ENCODE data around the gene GOLGA6B. TPM values are rescaled to one million over a fixed set of nuclear protein-coding genes. Genes with fewer than 3 reads are reported as not detected.
"Not testable (repeated sequence)": the region's sequence is repeated elsewhere in the genome, so short reads cannot be mapped to it uniquely, and the experiment has no call there.

GOLGA6B gene
- total and polyA plus RNA-seq, 4 donors, result not detected

GRCh38 chr15:72698938-72699337 is 44.4 kb downstream of the GOLGA6B start:
- Histone ChIP-seq H3K4me3 (no peak overlapping the region), H3K4me1 (ENCODE audit: control insufficient read depth in 5 of 5, insufficient read depth in 5 of 5, low read length in 5 of 5) (no peaks in the 10 kb centered on the region), H3K27ac (ENCODE audit: low read depth in 1 of 2, low read length in 1 of 2) (no peak overlapping the region), H3K36me3 (ENCODE audit: control insufficient read depth in 4 of 4, insufficient read depth in 4 of 4, low read length in 4 of 4) (peaks cover 0 to 3% (median 0%) of the 10 kb centered on the region in 4 donors), H3K9me3 (ENCODE audit: control insufficient read depth in 4 of 4, insufficient read depth in 3 of 4, low read length in 3 of 4) (no peaks in the 10 kb centered on the region), H3K9ac (ENCODE audit: insufficient read depth in 1 of 2, low read length in 2 of 2) (no peak overlapping the region), H3K27me3 (ENCODE audit: control insufficient read depth in 3 of 3, insufficient read depth in 3 of 3, low read length in 2 of 3) (no peaks in the 10 kb centered on the region)
- DNase-seq (no peak), ATAC-seq (ENCODE audit: insufficient read depth, low FRiP score) (no peak)
- WGBS, 2 donors, result 97 to 99% methylated on average over 5 of the region's 5 CpGs
- TF ChIP-seq CTCF (IDR thresholded peaks at IDR 0.05; ENCODE audit: control extremely low read depth, extremely low read depth), result no peak

- H3K36me3 ChIP-seq (ENCODE audit: control insufficient read depth in 4 of 4, insufficient read depth in 4 of 4, low read length in 4 of 4), result peaks cover 0 to 3% (median 0%) of the 10 kb centered on the region in 4 donors
- no peak overlapping the region for H3K9ac ChIP-seq (ENCODE audit: insufficient read depth in 1 of 2, low read length in 2 of 2)
- no peaks in the 10 kb centered on the region for H3K9me3 ChIP-seq (ENCODE audit: control insufficient read depth in 4 of 4, insufficient read depth in 3 of 4, low read length in 3 of 4)
- no peaks in the 10 kb centered on the region for H3K27me3 ChIP-seq (ENCODE audit: control insufficient read depth in 3 of 3, insufficient read depth in 3 of 3, low read length in 2 of 3)
- no peak overlapping the region for H3K4me3 ChIP-seq
- ATAC-seq (ENCODE audit: insufficient read depth, low FRiP score), result no peak
- H3K4me1 ChIP-seq (ENCODE audit: control insufficient read depth in 5 of 5, insufficient read depth in 5 of 5, low read length in 5 of 5), result no peaks in the 10 kb centered on the region
- DNase-seq, result no peak
- TF ChIP-seq CTCF (IDR thresholded peaks at IDR 0.05; ENCODE audit: control extremely low read depth, extremely low read depth), result no peak
- no peak overlapping the region for H3K27ac ChIP-seq (ENCODE audit: low read depth in 1 of 2, low read length in 1 of 2)
- WGBS, 2 donors, result 90 to 92% methylated on average over 9 of the region's 9 CpGs
Observed at GRCh38 chr15:72700076-72700475, 45.6 kb downstream of the GOLGA6B start.

DNA sequence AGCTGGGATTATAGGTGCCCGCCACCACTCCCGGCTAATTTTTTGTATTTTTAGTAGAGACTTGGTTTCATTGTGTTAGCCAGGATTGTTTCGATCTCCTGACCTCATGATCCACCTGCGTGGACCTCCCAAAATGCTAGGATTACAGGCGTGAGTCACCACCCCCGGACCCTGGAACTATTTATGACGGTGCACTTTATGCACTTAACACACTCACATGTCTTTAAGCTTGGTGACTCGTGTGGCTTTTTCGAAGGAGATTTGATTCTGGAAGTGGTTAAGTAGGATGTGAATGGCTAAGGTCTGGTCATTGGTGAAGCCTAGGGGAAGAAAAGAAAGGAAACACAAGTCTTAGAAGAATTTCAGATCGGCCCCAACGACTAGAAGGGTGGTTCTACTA is 51.8 kb downstream of the GOLGA6B start:
- no peak overlapping the region for H3K9ac ChIP-seq (ENCODE audit: insufficient read depth in 1 of 2, low read length in 2 of 2)
- no peaks in the 10 kb centered on the region for H3K27me3 ChIP-seq (ENCODE audit: control insufficient read depth in 3 of 3, insufficient read depth in 3 of 3, low read length in 2 of 3)
- H3K27ac ChIP-seq (ENCODE audit: low read depth in 1 of 2, low read length in 1 of 2), result no peak overlapping the region
- ATAC-seq (ENCODE audit: insufficient read depth, low FRiP score) (no peak), DNase-seq (no peak)
- TF ChIP-seq CTCF (IDR thresholded peaks at IDR 0.05; ENCODE audit: control extremely low read depth, extremely low read depth), result no peak
- no peak overlapping the region for H3K4me3 ChIP-seq
- 94 to 95% methylated on average over 11 of the region's 11 CpGs for WGBS, 2 donors
- peaks cover 0 to 2% (median 0%) of the 10 kb centered on the region in 4 donors for H3K36me3 ChIP-seq (ENCODE audit: control insufficient read depth in 4 of 4, insufficient read depth in 4 of 4, low read length in 4 of 4)
- no peaks in the 10 kb centered on the region for H3K9me3 ChIP-seq (ENCODE audit: control insufficient read depth in 4 of 4, insufficient read depth in 3 of 4, low read length in 3 of 4)
- no peaks in the 10 kb centered on the region for H3K4me1 ChIP-seq (ENCODE audit: control insufficient read depth in 5 of 5, insufficient read depth in 5 of 5, low read length in 5 of 5)

DNA sequence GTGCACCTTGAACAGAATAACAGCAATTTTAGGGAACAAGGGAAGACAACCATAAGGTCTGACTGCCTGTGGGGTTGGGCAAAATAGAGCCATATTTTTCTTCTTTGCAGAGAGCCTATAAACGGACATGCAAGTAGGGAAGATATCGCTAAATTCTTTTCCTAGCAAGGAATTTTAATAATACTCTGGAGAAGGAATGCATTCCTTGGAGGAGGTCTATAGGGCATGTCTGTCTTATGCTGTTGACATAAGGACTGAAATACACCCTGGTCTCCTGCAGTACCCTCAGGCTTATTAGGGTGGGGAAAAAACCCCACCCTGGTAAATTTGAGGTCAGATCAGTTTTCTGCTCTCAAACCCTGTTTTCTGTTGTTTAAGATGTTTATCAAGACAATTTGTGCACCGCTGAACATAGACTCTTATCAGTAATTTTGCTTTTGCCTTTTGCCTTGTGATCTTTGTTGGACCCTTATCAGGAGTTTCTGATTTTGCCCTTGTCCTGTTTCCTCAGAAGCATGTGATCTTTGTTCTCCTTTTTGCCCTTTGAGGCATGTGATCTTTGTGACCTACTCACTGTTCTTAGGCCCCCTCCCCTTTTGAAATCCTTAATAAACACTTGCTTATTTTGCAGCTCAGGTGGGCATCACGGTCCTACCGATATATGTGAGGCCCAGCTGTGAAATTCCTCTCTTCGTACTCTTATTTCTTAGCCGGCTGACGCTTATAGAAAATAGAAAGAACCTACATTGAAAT is 54.2 kb downstream of the GOLGA6B start:
- not testable (repeated sequence) for ATAC-seq (ENCODE audit: insufficient read depth, low FRiP score); H3K9ac ChIP-seq (ENCODE audit: insufficient read depth in 1 of 2, low read length in 2 of 2); H3K27me3 ChIP-seq (ENCODE audit: control insufficient read depth in 3 of 3, insufficient read depth in 3 of 3, low read length in 2 of 3); DNase-seq; H3K9me3 ChIP-seq (ENCODE audit: control insufficient read depth in 4 of 4, insufficient read depth in 3 of 4, low read length in 3 of 4); H3K4me1 ChIP-seq (ENCODE audit: control insufficient read depth in 5 of 5, insufficient read depth in 5 of 5, low read length in 5 of 5); H3K36me3 ChIP-seq (ENCODE audit: control insufficient read depth in 4 of 4, insufficient read depth in 4 of 4, low read length in 4 of 4); H3K27ac ChIP-seq (ENCODE audit: low read depth in 1 of 2, low read length in 1 of 2); H3K4me3 ChIP-seq
- WGBS, 2 donors, result 79 to 86% methylated on average over 8 of the region's 8 CpGs

Small RNA genes lying within 50 kb of the gene (small RNA-seq; reads per million reads assigned to genes)
- not detected for gene RN7SL853P (ENCODE audit: low replicate concordance)

Other genes with a start within 250 kb of the GOLGA6B start
- gene ARIH1, start 180.4 kb upstream of the GOLGA6B start, total RNA-seq, result 100 to 1,000 TPM; 108 to 131 TPM
- gene ARIH1, start 180.4 kb upstream of the GOLGA6B start, polyA plus RNA-seq, result 10 to 100 TPM; 18.8 to 23.8 TPM
- not detected for gene HIGD2B, start 31.5 kb downstream of the GOLGA6B start, total RNA-seq
- not detected for gene HIGD2B, start 31.5 kb downstream of the GOLGA6B start, polyA plus RNA-seq
- 10 to 100 TPM; 25.7 to 65.3 TPM for gene BBS4, start 31.5 kb downstream of the GOLGA6B start, total RNA-seq
- 10 to 100 TPM; 13.0 to 13.3 TPM for gene BBS4, start 31.5 kb downstream of the GOLGA6B start, polyA plus RNA-seq
- 100 to 1,000 TPM in 1 of 2 donors, 10 to 100 TPM in 1; 87.7 to 102 TPM for gene ADPGK, start 129.1 kb downstream of the GOLGA6B start, total RNA-seq
- gene ADPGK, start 129.1 kb downstream of the GOLGA6B start, polyA plus RNA-seq, result 10 to 100 TPM; 53.9 to 97.0 TPM